Cardiac fibroblast (primary cell): ENCODE data around the gene PAK5.

Experiments
- DNase-seq, 2 donors: peaks; one replicate each; pipeline versions ENCODE4 v3.0.0 to v3.0.0-alpha.2; 2010; ENCODE audit warnings: low read depth in 2 of 2
- H3K4me3 ChIP-seq, 2 donors: replicated peaks in 1 of 2; 1 replicate in 1 of 2; 2 replicates in 1 of 2; pipeline ENCODE4 v1.5.1; 2011; ENCODE audit warnings: low read depth in 2 of 2, low read length in 2 of 2, mild to moderate bottlenecking in 2 of 2, moderate library complexity in 1 of 2
- CTCF ChIP-seq: IDR thresholded peaks from one replicate; pipeline ENCODE4 v1.5.1; 2011; ENCODE audit warnings: low read depth, mild to moderate bottlenecking, low read length, inconsistent platforms

The PAK5 gene

GRCh38 chr20:9632991-9633390 is 205.9 kb downstream of the PAK5 start:
- no peak for DNase-seq
- TF ChIP-seq CTCF: no peak
- no peak overlapping the region for H3K4me3 ChIP-seq

- no peak for DNase-seq
- no peak for TF ChIP-seq CTCF
- no peak overlapping the region for H3K4me3 ChIP-seq
Observed at GRCh38 chr20:9632265-9632664, 206.6 kb downstream of the PAK5 start.

GRCh38 chr20:9630554-9630953 is 208.3 kb downstream of the PAK5 start:
- no peak for DNase-seq
- TF ChIP-seq CTCF: no peak
- H3K4me3 ChIP-seq: no peak overlapping the region

- no peak for DNase-seq
- TF ChIP-seq CTCF: no peak
- H3K4me3 ChIP-seq: no peak overlapping the region
Observed at GRCh38 chr20:9629831-9630230, 209.0 kb downstream of the PAK5 start.

GRCh38 chr20:9628589-9628988 is 210.3 kb downstream of the PAK5 start:
- H3K4me3 ChIP-seq: no peak overlapping the region
- no peak for DNase-seq
- TF ChIP-seq CTCF: no peak

- TF ChIP-seq CTCF: no peak
- DNase-seq: peak in 1 of 2 donors; percentile 11
Observed at GRCh38 chr20:9628141-9628540, 210.7 kb downstream of the PAK5 start.

GRCh38 chr20:9627219-9627618 is 211.7 kb downstream of the PAK5 start:
- H3K4me3 ChIP-seq: no peak overlapping the region
- TF ChIP-seq CTCF: no peak

More at GRCh38 chr20:9628141-9628540, 210.7 kb downstream of the PAK5 start:
- H3K4me3 ChIP-seq: no peak overlapping the region

More at GRCh38 chr20:9627219-9627618, 211.7 kb downstream of the PAK5 start:
- DNase-seq: no peak
